NCI-H2196 (cell line): ENCODE measurements around the gene MED13L.

Experiments
- DNase-seq: peaks from one replicate; lab custom pipeline; 2025; ENCODE audit not compliant: unreplicated experiment; lab: John Stamatoyannopoulos, UW

Gene MED13L

DNA sequence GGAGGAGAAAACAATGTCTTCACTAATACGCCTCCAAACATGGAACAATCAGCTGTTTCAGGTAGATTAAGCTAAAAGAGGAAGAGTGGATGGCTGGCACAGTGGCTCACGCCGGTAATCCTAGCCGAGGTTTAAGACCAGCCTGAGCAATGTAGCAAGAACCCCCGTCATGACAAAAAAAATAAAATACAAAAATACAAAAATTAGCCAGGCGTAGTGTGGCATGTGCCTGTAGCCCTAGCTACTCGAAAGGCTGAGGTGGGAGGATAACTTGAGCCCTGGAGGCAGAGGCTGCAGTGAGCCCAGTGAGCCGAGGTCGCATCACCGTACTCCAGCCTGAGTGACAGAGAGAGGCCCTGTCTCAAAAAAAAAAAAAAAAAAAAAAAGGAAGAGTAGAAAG lies 1.2 kb upstream of the MED13L start:
- no peak for DNase-seq

DNA sequence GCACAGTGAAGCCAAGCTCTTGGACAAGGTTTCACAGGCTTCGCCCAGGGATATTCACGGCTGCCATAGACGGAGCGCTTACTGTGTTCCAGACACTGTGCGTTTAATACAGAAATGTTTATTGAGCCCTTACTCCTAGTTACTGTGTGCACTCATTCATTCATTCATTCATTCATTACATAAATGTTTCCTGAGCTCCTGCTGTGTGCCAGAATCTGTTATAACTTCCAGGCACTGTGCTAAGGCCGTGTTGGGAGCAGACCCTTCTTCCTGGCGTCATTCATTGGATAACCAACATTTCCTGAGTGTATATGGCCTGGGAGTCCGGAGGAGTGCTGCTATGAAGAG lies 760 bp upstream of the MED13L start:
- no peak for DNase-seq

GRCh38 chr12:116276652-116277466 lies 634 bp downstream of the MED13L start:
- DNase-seq: peak; percentile 70

DNA sequence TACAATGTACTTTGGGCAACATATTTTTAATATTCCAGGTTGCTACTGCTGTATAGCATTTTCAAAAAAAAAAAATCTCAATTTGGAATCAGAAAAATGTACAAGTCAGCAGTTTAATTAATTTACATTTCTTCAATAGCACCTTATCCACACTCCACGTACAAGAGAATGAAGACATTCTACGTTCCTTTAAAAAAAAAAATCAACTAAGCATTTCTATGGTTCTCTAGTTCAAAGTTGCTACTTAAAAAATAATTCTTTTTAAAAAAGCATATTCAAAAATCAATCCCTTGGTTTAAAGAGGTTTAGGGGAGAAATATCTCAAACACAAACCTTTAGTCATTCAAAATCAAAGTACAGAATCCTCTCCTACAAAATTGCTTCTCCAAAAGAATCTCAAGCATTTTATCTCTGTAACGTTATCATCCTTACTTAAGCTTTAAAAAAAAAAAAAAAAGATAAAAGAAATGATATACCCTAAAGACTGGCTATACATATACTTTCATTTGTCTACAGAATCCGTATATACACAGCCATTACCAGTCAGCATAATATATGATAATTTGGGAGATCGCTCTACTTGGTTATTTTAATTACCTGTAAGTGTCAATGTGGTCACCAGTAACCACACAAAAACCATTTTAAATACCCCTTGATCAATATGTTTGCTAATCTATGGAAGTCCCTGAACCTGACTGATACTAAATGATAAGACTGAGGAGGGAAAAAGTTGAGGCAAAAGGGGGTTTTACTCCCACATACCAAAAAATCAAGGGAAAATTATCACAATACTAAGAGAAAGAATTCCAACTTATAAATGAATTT lies 2.7 kb downstream of the MED13L start:
- DNase-seq: no peak

DNA sequence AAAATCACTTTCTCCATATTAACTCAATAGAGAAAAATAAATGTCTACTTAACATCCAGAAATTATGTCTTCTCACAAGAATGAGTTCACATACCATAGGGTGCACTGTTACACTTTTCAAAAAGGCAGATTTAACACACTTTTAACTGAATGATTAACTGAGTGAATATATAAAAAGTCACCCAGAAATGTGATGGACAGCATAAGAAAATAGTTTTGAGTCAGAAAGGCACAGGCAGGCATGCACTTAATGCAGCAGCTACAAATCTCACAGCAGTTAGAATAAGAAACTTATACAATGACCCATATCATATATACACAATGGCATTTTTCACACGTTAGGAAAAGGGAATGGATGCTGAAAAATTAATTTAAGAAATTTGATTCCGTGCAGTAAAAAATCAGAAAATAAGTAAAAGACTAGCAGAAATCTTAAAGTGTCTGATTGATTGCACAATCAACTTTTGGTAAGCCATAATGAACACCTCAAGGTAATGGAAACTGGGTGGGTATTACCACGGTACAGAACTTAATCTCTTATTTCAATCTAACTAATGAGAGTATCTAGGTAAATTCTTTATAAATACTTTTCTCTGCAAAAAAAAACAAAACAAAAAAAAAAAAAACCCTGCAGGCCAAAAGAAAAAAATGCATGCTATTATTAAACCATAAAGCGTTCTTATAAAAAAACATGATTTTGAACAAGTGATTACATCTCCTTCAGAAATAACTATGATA lies 3.5 kb downstream of the MED13L start:
- no peak for DNase-seq

DNA sequence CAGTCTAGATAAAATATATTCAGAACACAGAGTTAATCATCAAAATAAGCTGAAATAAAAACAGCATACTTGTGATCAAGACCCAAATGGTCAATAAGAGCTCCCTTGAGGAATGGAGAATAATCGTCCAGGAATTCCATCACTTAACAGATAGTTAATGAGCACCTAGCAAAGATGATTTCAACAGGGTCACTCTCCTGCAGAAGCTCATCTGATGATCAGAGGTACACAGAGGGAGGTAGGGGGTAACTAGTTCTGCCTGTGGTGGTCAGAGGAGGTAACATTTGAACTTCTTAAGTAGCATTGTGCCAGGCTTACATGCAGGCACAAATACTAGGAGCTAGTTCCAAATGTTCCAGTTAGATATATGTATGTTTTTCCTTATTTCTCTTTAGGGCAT lies 9.5 kb downstream of the MED13L start:
- no peak for DNase-seq

DNA sequence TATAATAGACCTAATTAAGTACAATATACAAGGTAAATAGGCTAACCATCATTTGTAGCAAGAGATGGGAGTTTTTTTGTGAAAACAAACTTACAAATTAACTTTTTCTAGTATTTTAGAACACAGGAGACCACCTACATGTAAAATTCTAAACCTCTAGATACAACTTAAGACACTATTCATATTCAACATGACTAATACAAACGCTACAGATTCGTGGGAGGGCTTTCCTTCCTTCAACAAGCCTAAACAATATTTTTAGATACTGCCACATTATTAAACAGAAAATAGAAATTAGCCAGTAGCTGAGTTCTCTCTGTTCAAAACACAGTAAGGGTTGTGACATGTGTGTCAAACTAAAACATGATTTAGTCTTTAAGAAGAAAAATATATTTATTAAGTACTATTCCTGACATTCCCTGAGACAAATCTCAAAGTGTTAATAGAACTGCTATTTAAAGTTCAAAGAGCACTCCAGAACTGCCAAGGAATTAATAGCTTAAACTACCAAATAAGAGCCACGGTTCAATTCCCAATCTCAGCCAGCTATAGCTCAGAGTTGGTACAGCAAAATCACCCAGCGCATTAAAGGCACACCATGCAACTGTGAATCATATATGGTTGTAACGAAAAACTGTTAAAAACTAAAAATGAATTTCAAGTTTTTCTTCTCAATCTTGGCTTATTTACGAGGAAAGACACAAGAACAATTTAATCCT lies 10.7 kb downstream of the MED13L start:
- DNase-seq: no peak

- DNase-seq: no peak
Measured at GRCh38 chr12:116266168-116266601, 11.3 kb downstream of the MED13L start.

- DNase-seq: no peak
Measured at GRCh38 chr12:116265351-116266147, 11.9 kb downstream of the MED13L start.

DNA sequence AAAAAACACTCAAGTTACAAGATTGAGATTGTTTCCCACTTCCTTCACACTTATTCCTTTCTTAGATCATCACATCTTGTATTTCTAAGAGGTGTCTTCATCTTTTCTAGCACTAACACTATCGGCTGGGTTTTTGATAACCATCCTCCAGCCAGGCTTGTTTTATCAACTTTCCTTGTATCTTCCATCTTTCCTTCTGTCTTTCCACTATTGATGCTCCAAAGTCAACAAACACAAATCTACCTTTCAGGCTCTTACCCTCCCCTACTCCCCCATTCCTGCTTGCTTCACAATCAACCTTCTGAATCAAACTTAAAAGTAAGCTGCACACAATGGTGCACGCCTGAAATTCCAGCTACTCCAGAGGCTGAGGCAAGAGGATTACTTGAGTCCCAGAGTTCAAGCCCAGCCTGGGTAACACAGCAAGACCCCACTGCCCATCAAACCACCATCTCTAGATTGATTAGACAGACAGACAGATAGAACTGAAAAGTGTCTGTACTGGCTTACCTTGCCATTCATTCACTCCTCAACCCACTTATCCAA lies 12.9 kb downstream of the MED13L start:
- no peak for DNase-seq

DNA sequence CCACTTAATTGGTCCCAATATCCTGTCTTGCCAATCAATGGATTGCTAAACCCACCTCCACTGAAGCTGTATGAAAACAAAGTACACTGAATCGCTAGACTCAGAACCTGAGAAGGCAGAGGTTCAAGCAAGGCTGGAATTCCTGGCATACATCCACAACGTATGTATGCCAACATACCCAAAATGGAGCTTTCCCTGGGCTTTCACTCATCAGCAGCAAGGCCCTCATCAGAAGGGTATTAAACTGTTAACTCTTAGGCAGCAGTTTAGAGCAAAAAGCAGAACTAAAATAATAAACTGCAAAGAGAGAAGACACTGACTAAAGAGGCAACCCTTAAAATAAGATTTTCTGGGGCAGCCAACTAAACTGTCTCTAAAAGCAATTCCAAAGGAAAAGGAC lies 13.6 kb downstream of the MED13L start:
- DNase-seq: no peak

GRCh38 chr12:116263431-116263830 lies 14.1 kb downstream of the MED13L start:
- DNase-seq: no peak

- DNase-seq: no peak
Measured at GRCh38 chr12:116262741-116263140, 14.8 kb downstream of the MED13L start.

- DNase-seq: no peak
Measured at GRCh38 chr12:116261525-116262100, 15.9 kb downstream of the MED13L start.

GRCh38 chr12:116259800-116260577 lies 17.5 kb downstream of the MED13L start:
- no peak for DNase-seq

- DNase-seq: no peak
Measured at GRCh38 chr12:116257826-116258225, 19.7 kb downstream of the MED13L start.

DNA sequence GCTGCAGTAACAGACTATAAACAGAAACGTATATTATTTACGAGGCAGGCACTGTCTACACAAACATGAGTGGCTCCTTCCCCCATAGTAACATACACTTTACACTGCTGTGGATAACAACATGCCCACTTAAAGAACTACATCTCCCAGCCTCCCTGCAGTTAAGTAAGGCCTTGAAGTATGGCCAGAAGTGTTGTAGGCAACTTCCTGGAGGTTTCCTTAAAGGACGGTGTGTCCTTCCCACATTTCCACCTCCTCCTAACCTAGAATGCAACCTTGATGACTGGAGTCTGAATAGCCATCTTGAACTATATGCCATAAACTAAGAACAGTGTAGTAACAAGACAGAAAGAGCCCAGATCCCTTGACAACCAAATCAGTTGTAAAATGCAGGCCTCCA lies 20.3 kb downstream of the MED13L start:
- DNase-seq: no peak

DNA sequence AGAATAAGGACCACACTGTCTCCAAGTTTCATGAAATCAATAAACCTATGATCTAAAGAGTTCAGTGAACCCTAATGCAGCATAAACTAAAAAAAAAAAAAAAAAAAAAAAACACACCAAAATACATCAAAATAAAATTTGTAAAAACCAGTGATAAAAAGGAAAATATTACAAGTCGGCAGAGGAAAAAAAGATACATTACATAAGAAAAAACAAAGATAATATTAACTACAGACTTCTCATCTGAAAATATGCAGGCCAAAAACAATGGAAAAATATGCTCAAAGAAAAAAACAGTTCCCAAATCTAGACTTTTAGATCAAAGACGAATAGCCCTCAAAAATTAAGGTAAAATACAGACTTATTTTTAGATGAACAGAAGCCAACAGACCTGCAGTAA lies 27.6 kb downstream of the MED13L start:
- DNase-seq: no peak

DNA sequence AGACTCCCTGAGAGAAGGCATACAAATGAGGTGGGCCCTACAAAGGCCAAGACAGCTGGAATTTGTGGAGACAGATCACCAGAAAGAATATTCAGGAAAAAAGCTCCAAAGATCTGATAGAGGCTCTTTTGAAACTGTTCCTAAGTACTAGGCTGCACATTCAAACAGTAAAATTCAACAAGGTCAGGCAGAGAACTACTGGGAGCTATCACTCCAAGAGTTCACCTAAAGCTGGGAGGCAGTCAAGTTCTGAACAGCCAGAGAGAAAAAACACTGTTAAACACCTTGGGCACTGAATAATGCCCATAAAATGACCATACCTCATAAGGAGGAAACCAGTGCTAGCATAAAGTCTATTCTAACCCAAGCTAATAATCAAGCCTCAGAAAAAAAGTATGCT lies 28.6 kb downstream of the MED13L start:
- no peak for DNase-seq
